Mucosa of descending colon (tissue), 3 donors: ENCODE results near the gene TEX14. TPM values are rescaled to one million over a fixed set of nuclear protein-coding genes. Genes with fewer than 3 reads are reported as not detected.
"Not testable (repeated sequence)": the region's sequence is repeated elsewhere in the genome, so short reads cannot be mapped to it uniquely, and the experiment has no call there.

Source experiments
- ATAC-seq: fragments of 200-7000 bp; cut with Tn5 transposase; one replicate; pipeline ENCODE4 v1.9.1; 2020; ENCODE audit warnings: mild to moderate bottlenecking, moderate library complexity
- DNase-seq, 3 donors: peaks; one replicate each; pipeline ENCODE4 v3.0.0-alpha.2; 2020
- H3K36me3 ChIP-seq: fragments of 200-600 bp; one replicate; pipeline ENCODE4 v1.8.0; 2021; ENCODE audit warnings: low read depth, mild to moderate bottlenecking
- H3K4me1 ChIP-seq: fragments of 200-600 bp; one replicate; pipeline ENCODE4 v1.8.0; 2021; ENCODE audit warnings: low read depth, mild to moderate bottlenecking
- H3K4me3 ChIP-seq: fragments of 200-600 bp; one replicate; pipeline ENCODE4 v1.8.0; 2021; ENCODE audit warnings: mild to moderate bottlenecking
- H3K9me3 ChIP-seq: fragments of 200-600 bp; one replicate; pipeline ENCODE4 v1.8.0; 2021; ENCODE audit warnings: mild to moderate bottlenecking
- CTCF ChIP-seq: fragments of 200-600 bp; IDR thresholded peaks from one replicate; pipeline ENCODE4 v1.8.0; 2022; ENCODE audit warnings: antibody characterized with exemption, mild to moderate bottlenecking
- intact Hi-C, 2 donors: fragments of 100-400 bp; cut with DNase I in 1 of 2; cut with micrococcal nuclease in 1 of 2; formaldehyde crosslinking; loops; one replicate each; pipeline versions ENCODE4 v1.11.0 to v1.11.1; 2022; cut with DNase I, micrococcal nuclease
- total RNA-seq, 3 donors: library from RNA; stranded (reverse); fragmentation: NEBNext Ultra II Directional in 2 of 3; extraction: Animal tissue kit (Norgen Biotek cat#: 25700) in 2 of 3; gene quantifications; one replicate each; pipeline versions ENCODE4 v1.2.1 to v1.2.4, GENCODE V29; 2021 to 2023
- donor health status: DM: no; HTN: no; CAD: no; lungs with moderate emphysema.
- donor health status: DM: no; HTN: no; CAD: no.
- donor health status: DM: no; HTN: yes; CAD: no.

The TEX14 gene
- total RNA-seq, 3 donors from 2014 or later, result 0.28 TPM; not detected in 2

- ATAC-seq, result no peak
- TF ChIP-seq CTCF, result no peak
- Histone ChIP-seq H3K36me3 (no peaks in the 10 kb centered on the region), H3K9me3 (no peaks in the 10 kb centered on the region), H3K4me1 (no peaks in the 10 kb centered on the region), H3K4me3 (no peak overlapping the region)
- intact Hi-C loops, result no loop called here
- no peak for DNase-seq
Observed at GRCh38 chr17:58680038-58680369, 11.8 kb downstream of the TEX14 start.

GRCh38 chr17:58679263-58680037 lies 12.4 kb downstream of the TEX14 start:
- no peak for DNase-seq
- no peak for TF ChIP-seq CTCF
- Histone ChIP-seq H3K9me3 (no peaks in the 10 kb centered on the region), H3K36me3 (no peaks in the 10 kb centered on the region), H3K4me1 (no peaks in the 10 kb centered on the region), H3K4me3 (no peak overlapping the region)
- ATAC-seq, result peak; percentile 20
- intact Hi-C loops, result no loop called here

- H3K4me1 ChIP-seq, DNase-seq, intact Hi-C loops, H3K9me3 ChIP-seq, H3K4me3 ChIP-seq, ATAC-seq, H3K36me3 ChIP-seq: not testable (repeated sequence)
Observed at GRCh38 chr17:58678287-58678686, 13.6 kb downstream of the TEX14 start.

GRCh38 chr17:58677194-58677880 lies 14.5 kb downstream of the TEX14 start:
- no peaks in the 10 kb centered on the region for H3K36me3 ChIP-seq
- no peak for TF ChIP-seq CTCF
- DNase-seq (no peak), ATAC-seq (no peak)
- no peaks in the 10 kb centered on the region for H3K4me1 ChIP-seq
- H3K4me3 ChIP-seq, result no peak overlapping the region
- intact Hi-C loops, result no loop called here
- H3K9me3 ChIP-seq, result no peaks in the 10 kb centered on the region

- intact Hi-C loops, result no loop called here
- no peaks in the 10 kb centered on the region for H3K9me3 ChIP-seq
- ATAC-seq (no peak), DNase-seq (no peak)
- no peak overlapping the region for H3K4me3 ChIP-seq
- H3K4me1 ChIP-seq, result no peaks in the 10 kb centered on the region
- TF ChIP-seq CTCF, result no peak
- H3K36me3 ChIP-seq, result no peaks in the 10 kb centered on the region
Observed at GRCh38 chr17:58671969-58672368, 19.9 kb downstream of the TEX14 start.

GRCh38 chr17:58669853-58670252 lies 22.0 kb downstream of the TEX14 start:
- no peak for TF ChIP-seq CTCF
- Histone ChIP-seq H3K36me3 (no peaks in the 10 kb centered on the region), H3K4me1 (no peaks in the 10 kb centered on the region), H3K4me3 (no peak overlapping the region), H3K9me3 (no peaks in the 10 kb centered on the region)
- intact Hi-C loops, result no loop called here
- ATAC-seq, result no peak
- DNase-seq, result no peak
